ENCODE results near the gene YAE1.

YAE1 gene

DNA sequence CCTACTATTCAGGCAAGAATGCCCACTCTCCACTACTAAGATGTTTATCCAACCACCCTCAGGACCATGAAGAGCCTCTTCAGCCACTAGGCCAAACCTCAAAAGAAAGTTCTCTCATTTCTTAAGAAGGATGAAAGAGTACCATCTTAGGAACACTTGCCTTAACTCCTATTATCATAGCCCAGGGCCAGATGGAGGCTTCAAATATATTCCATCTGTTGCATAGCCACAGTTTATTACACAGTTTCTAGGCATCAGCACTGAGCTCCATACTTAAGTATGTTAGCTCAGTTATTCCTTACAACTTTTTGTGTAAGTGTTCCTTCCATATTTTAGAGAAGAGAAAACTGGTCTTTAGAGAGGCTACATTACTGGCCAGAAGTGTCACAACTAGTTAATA, 37.4 kb upstream of the YAE1 start:
- TF ChIP-seq CSDC2 (CRISPR knock-in tag; IDR thresholded peaks at IDR 0.05), result no peak
- no peak for TF ChIP-seq ESRRG (CRISPR knock-in tag; IDR thresholded peaks at IDR 0.05)
- TF ChIP-seq, protein P1, sequence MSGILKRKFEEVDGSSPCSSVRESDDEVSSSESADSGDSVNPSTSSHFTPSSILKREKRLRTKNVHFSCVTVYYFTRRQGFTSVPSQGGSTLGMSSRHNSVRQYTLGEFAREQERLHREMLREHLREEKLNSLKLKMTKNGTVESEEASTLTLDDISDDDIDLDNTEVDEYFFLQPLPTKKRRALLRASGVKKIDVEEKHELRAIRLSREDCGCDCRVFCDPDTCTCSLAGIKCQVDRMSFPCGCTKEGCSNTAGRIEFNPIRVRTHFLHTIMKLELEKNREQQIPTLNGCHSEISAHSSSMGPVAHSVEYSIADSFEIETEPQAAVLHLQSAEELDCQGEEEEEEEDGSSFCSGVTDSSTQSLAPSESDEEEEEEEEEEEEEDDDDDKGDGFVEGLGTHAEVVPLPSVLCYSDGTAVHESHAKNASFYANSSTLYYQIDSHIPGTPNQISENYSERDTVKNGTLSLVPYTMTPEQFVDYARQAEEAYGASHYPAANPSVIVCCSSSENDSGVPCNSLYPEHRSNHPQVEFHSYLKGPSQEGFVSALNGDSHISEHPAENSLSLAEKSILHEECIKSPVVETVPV (CRISPR knock-in tag; IDR thresholded peaks at IDR 0.05), result no peak
- TF ChIP-seq, protein P2, sequence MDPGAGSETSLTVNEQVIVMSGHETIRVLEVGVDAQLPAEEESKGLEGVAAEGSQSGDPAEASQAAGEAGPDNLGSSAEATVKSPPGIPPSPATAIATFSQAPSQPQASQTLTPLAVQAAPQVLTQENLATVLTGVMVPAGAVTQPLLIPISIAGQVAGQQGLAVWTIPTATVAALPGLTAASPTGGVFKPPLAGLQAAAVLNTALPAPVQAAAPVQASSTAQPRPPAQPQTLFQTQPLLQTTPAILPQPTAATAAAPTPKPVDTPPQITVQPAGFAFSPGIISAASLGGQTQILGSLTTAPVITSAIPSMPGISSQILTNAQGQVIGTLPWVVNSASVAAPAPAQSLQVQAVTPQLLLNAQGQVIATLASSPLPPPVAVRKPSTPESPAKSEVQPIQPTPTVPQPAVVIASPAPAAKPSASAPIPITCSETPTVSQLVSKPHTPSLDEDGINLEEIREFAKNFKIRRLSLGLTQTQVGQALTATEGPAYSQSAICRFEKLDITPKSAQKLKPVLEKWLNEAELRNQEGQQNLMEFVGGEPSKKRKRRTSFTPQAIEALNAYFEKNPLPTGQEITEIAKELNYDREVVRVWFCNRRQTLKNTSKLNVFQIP (CRISPR knock-in tag; IDR thresholded peaks at IDR 0.05; ENCODE audit: borderline replicate concordance, low read depth), result no peak
- TF ChIP-seq, protein P3, sequence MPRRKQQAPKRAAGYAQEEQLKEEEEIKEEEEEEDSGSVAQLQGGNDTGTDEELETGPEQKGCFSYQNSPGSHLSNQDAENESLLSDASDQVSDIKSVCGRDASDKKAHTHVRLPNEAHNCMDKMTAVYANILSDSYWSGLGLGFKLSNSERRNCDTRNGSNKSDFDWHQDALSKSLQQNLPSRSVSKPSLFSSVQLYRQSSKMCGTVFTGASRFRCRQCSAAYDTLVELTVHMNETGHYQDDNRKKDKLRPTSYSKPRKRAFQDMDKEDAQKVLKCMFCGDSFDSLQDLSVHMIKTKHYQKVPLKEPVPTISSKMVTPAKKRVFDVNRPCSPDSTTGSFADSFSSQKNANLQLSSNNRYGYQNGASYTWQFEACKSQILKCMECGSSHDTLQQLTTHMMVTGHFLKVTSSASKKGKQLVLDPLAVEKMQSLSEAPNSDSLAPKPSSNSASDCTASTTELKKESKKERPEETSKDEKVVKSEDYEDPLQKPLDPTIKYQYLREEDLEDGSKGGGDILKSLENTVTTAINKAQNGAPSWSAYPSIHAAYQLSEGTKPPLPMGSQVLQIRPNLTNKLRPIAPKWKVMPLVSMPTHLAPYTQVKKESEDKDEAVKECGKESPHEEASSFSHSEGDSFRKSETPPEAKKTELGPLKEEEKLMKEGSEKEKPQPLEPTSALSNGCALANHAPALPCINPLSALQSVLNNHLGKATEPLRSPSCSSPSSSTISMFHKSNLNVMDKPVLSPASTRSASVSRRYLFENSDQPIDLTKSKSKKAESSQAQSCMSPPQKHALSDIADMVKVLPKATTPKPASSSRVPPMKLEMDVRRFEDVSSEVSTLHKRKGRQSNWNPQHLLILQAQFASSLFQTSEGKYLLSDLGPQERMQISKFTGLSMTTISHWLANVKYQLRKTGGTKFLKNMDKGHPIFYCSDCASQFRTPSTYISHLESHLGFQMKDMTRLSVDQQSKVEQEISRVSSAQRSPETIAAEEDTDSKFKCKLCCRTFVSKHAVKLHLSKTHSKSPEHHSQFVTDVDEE (CRISPR knock-in tag; IDR thresholded peaks at IDR 0.05), result no peak
- TF ChIP-seq ZFP30 (CRISPR knock-in tag; IDR thresholded peaks at IDR 0.05), result no peak
- TF ChIP-seq ZC3H10 (CRISPR knock-in tag; IDR thresholded peaks at IDR 0.05), result no peak
- TF ChIP-seq BACH2 (CRISPR knock-in tag; IDR thresholded peaks at IDR 0.05; ENCODE audit: borderline replicate concordance), result no peak
- no peak for TF ChIP-seq GLIS3 (CRISPR knock-in tag; IDR thresholded peaks at IDR 0.05)
- TF ChIP-seq ZNF8 (CRISPR knock-in tag; IDR thresholded peaks at IDR 0.05), result no peak
- no peak for TF ChIP-seq ZNF70 (CRISPR knock-in tag; IDR thresholded peaks at IDR 0.05)
- TF ChIP-seq ISL1 (CRISPR knock-in tag; IDR thresholded peaks at IDR 0.05), result no peak
- no peak for TF ChIP-seq TOX (CRISPR knock-in tag; IDR thresholded peaks at IDR 0.05; ENCODE audit: borderline replicate concordance)
- no peak for TF ChIP-seq OSR1 (CRISPR knock-in tag; IDR thresholded peaks at IDR 0.05)
- no peak for TF ChIP-seq PPARA (CRISPR knock-in tag; IDR thresholded peaks at IDR 0.05; ENCODE audit: borderline replicate concordance)
- TF ChIP-seq ARNTL (CRISPR knock-in tag; IDR thresholded peaks at IDR 0.05; ENCODE audit: borderline replicate concordance, low read depth), result no peak
- no peak for TF ChIP-seq ZNF565 (CRISPR knock-in tag; conservative IDR thresholded peaks at IDR 0.05; ENCODE audit: low read depth)
- no peak for TF ChIP-seq RARB (CRISPR knock-in tag; IDR thresholded peaks at IDR 0.05)
- no peak for TF ChIP-seq ZFP3 (CRISPR knock-in tag; IDR thresholded peaks at IDR 0.05)
- TF ChIP-seq, protein P4, sequence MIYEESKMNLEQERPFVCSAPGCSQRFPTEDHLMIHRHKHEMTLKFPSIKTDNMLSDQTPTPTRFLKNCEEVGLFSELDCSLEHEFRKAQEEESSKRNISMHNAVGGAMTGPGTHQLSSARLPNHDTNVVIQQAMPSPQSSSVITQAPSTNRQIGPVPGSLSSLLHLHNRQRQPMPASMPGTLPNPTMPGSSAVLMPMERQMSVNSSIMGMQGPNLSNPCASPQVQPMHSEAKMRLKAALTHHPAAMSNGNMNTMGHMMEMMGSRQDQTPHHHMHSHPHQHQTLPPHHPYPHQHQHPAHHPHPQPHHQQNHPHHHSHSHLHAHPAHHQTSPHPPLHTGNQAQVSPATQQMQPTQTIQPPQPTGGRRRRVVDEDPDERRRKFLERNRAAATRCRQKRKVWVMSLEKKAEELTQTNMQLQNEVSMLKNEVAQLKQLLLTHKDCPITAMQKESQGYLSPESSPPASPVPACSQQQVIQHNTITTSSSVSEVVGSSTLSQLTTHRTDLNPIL (CRISPR knock-in tag; IDR thresholded peaks at IDR 0.05; ENCODE audit: low read depth), result no peak
- no peak for ATAC-seq

DNA sequence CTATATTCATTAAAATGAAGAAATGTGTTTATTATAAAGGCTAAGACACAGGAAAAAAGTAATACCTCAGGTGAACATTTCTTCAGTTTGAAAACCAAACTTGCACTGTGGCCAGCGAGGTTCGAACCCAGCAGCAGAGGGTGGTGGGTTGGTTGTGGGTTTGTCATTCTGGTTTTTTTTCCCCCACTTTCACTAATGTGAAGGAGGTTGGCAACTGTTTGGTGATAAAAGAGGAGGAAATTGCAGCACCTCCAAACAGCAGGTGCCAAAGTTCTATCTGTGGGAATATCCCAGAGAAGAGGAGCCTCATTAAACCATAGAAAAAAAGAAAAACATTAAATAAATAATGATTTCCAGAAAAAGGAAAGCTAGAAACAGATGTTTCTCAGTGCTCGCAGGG, 36.6 kb upstream of the YAE1 start:
- ATAC-seq, result no peak
- TF ChIP-seq RARB (CRISPR knock-in tag; IDR thresholded peaks at IDR 0.05), result no peak
- no peak for TF ChIP-seq ARNTL (CRISPR knock-in tag; IDR thresholded peaks at IDR 0.05; ENCODE audit: borderline replicate concordance, low read depth)
- no peak for TF ChIP-seq ISL1 (CRISPR knock-in tag; IDR thresholded peaks at IDR 0.05)
- TF ChIP-seq ZFP3 (CRISPR knock-in tag; IDR thresholded peaks at IDR 0.05), result no peak
- TF ChIP-seq, protein P1 (CRISPR knock-in tag; IDR thresholded peaks at IDR 0.05), result no peak
- TF ChIP-seq SNAI2 (CRISPR knock-in tag; IDR thresholded peaks at IDR 0.05), result no peak
- TF ChIP-seq ZNF565 (CRISPR knock-in tag; conservative IDR thresholded peaks at IDR 0.05; ENCODE audit: low read depth), result no peak
- TF ChIP-seq ZNF70 (CRISPR knock-in tag; IDR thresholded peaks at IDR 0.05), result no peak
- TF ChIP-seq, protein P2 (CRISPR knock-in tag; IDR thresholded peaks at IDR 0.05; ENCODE audit: borderline replicate concordance, low read depth), result no peak
- TF ChIP-seq TOX (CRISPR knock-in tag; IDR thresholded peaks at IDR 0.05; ENCODE audit: borderline replicate concordance), result no peak
- TF ChIP-seq ZFP30 (CRISPR knock-in tag; IDR thresholded peaks at IDR 0.05), result no peak

Measured in SK-N-SH treated with all-trans-retinoic acid at 6 μM for 48 hours (cell line).